ENCODE measurements around the gene GGA3. TPM values are rescaled to one million over a fixed set of nuclear protein-coding genes. Genes with fewer than 3 reads are reported as not detected.
"Not testable (repeated sequence)": the region's sequence is repeated elsewhere in the genome, so short reads cannot be mapped to it uniquely, and the experiment has no call there.

GGA3 gene
- polyA plus RNA-seq (2012; ENCODE audit: insufficient read depth, insufficient read length): 50.1 TPM

- peak; percentile 88 for DNase-seq (ENCODE audit: low read depth, low spot score)
These were observed at the start of gene GGA3, which contains the start of gene MRPS7 for GRCh38 chr17:75261336-75262111. TSS of gene GGA3 (minus strand) at chr17:75261606. CDS start at chr17:75261587, 19 bp downstream. TSS of gene MRPS7 (plus strand) at chr17:75261879. CDS start at chr17:75261901, 22 bp downstream.

GRCh38 chr17:75308732-75309629 is 47.6 kb upstream of the GGA3 start:
- no peak for DNase-seq (ENCODE audit: low read depth, low spot score)
- H3K4me3 ChIP-seq (ENCODE audit: low read length): no peak overlapping the region

More at GRCh38 chr17:75261336-75262111, at the start of gene GGA3, which contains the start of gene MRPS7:
- H3K4me3 ChIP-seq (ENCODE audit: low read length): peak within 1 kb of the TSS; percentile 99

GRCh38 chr17:75307957-75308731 is 46.7 kb upstream of the GGA3 start:
- DNase-seq (ENCODE audit: low read depth, low spot score): no peak
- H3K4me3 ChIP-seq (ENCODE audit: low read length): no peak overlapping the region

GRCh38 chr17:75301502-75302206 is 40.2 kb upstream of the GGA3 start:
- DNase-seq (ENCODE audit: low read depth, low spot score): no peak
- no peak overlapping the region for H3K4me3 ChIP-seq (ENCODE audit: low read length)

GRCh38 chr17:75301049-75301448 is 39.6 kb upstream of the GGA3 start:
- no peak for DNase-seq (ENCODE audit: low read depth, low spot score)
- H3K4me3 ChIP-seq (ENCODE audit: low read length): no peak overlapping the region

- H3K4me3 ChIP-seq (ENCODE audit: low read length): no peak overlapping the region
These were observed 38.9 kb upstream of the GGA3 start for GRCh38 chr17:75300280-75300679.

GRCh38 chr17:75295201-75296158 is 34.1 kb upstream of the GGA3 start:
- H3K4me3 ChIP-seq (ENCODE audit: low read length): no peak overlapping the region
- no peak for DNase-seq (ENCODE audit: low read depth, low spot score)

More at GRCh38 chr17:75300280-75300679, 38.9 kb upstream of the GGA3 start:
- DNase-seq (ENCODE audit: low read depth, low spot score): no peak

GRCh38 chr17:75292810-75293448 is 31.5 kb upstream of the GGA3 start:
- DNase-seq (ENCODE audit: low read depth, low spot score); H3K4me3 ChIP-seq (ENCODE audit: low read length): not testable (repeated sequence)

- H3K4me3 ChIP-seq (ENCODE audit: low read length): peak overlapping the region; percentile 93
- DNase-seq (ENCODE audit: low read depth, low spot score): peak; percentile 55
These were observed 28.5 kb upstream of the GGA3 start for GRCh38 chr17:75289832-75290337.

- peak within 1 kb of the TSS; percentile 93 for H3K4me3 ChIP-seq (ENCODE audit: low read length)
- DNase-seq (ENCODE audit: low read depth, low spot score): peak; percentile 99
These were observed 27.9 kb upstream of the GGA3 start, which contains the start of gene SLC25A19 for GRCh38 chr17:75289115-75289831. TSS of gene SLC25A19 (minus strand) at chr17:75289433. CDS start at chr17:75286764, 2,669 bp downstream.

GRCh38 chr17:75288770-75289114 is 27.3 kb upstream of the GGA3 start:
- peak; percentile 32 for DNase-seq (ENCODE audit: low read depth, low spot score)
- H3K4me3 ChIP-seq (ENCODE audit: low read length): peak overlapping the region; percentile 93

GRCh38 chr17:75288359-75288758 is 27.0 kb upstream of the GGA3 start:
- H3K4me3 ChIP-seq (ENCODE audit: low read length): peak overlapping the region; percentile 93
- no peak for DNase-seq (ENCODE audit: low read depth, low spot score)

GRCh38 chr17:75287221-75287620 is 25.8 kb upstream of the GGA3 start:
- H3K4me3 ChIP-seq (ENCODE audit: low read length): no peak overlapping the region
- no peak for DNase-seq (ENCODE audit: low read depth, low spot score)

GRCh38 chr17:75285123-75285522 is 23.7 kb upstream of the GGA3 start:
- no peak for DNase-seq (ENCODE audit: low read depth, low spot score)
- no peak overlapping the region for H3K4me3 ChIP-seq (ENCODE audit: low read length)

GRCh38 chr17:75280189-75280588 is 18.8 kb upstream of the GGA3 start:
- DNase-seq (ENCODE audit: low read depth, low spot score); H3K4me3 ChIP-seq (ENCODE audit: low read length): not testable (repeated sequence)

- H3K4me3 ChIP-seq (ENCODE audit: low read length): no peak overlapping the region
- no peak for DNase-seq (ENCODE audit: low read depth, low spot score)
These were observed 16.3 kb upstream of the GGA3 start for GRCh38 chr17:75277664-75278071.
